Measurements from ENCODE around the gene FAM237A.

DNA sequence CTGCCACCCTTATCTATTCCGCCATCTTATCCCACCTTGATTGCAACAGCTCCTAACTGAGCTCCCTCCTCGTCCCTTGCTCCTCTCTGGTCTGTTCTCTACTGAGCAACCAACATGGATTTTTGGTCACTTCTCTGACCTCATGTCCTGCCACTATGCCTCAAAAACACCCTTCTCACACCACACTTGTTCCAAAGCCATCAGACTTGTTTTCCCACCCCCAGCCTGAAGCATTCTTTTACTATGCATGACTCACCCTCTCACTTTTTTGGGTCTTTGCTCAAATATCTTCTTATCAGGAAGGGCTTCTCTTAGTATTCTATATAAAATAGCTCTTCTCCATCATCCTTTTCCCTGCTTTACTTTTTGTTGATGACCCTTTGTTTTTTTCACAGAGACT, 2.7 kb upstream of the FAM237A start:
- TF ChIP-seq, protein P1, sequence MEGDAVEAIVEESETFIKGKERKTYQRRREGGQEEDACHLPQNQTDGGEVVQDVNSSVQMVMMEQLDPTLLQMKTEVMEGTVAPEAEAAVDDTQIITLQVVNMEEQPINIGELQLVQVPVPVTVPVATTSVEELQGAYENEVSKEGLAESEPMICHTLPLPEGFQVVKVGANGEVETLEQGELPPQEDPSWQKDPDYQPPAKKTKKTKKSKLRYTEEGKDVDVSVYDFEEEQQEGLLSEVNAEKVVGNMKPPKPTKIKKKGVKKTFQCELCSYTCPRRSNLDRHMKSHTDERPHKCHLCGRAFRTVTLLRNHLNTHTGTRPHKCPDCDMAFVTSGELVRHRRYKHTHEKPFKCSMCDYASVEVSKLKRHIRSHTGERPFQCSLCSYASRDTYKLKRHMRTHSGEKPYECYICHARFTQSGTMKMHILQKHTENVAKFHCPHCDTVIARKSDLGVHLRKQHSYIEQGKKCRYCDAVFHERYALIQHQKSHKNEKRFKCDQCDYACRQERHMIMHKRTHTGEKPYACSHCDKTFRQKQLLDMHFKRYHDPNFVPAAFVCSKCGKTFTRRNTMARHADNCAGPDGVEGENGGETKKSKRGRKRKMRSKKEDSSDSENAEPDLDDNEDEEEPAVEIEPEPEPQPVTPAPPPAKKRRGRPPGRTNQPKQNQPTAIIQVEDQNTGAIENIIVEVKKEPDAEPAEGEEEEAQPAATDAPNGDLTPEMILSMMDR (IDR thresholded peaks at IDR 0.05 in 2 of 3, conservative IDR thresholded peaks at IDR 0.05 in 1 of 3; ENCODE audit: control insufficient read depth in 2 of 3, extremely low read depth in 1 of 3, insufficient read depth in 1 of 3, low read depth in 3 of 3, low read length in 3 of 3) = no peak
- TF ChIP-seq TBL1XR1 (IDR thresholded peaks at IDR 0.05; ENCODE audit: low read depth, low read length) = no peak
- TF ChIP-seq BMI1 (IDR thresholded peaks at IDR 0.05; ENCODE audit: borderline replicate concordance) = no peak
- no peak for TF ChIP-seq FOS (IDR thresholded peaks at IDR 0.05; ENCODE audit: borderline replicate concordance, extremely low read depth, insufficient read length)
- no peak for TF ChIP-seq YY1 (IDR thresholded peaks at IDR 0.05; ENCODE audit: low read depth, low read length)
- TF ChIP-seq, protein P2, sequence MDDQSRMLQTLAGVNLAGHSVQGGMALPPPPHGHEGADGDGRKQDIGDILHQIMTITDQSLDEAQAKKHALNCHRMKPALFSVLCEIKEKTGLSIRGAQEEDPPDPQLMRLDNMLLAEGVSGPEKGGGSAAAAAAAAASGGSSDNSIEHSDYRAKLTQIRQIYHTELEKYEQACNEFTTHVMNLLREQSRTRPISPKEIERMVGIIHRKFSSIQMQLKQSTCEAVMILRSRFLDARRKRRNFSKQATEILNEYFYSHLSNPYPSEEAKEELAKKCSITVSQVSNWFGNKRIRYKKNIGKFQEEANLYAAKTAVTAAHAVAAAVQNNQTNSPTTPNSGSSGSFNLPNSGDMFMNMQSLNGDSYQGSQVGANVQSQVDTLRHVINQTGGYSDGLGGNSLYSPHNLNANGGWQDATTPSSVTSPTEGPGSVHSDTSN (IDR thresholded peaks at IDR 0.05; ENCODE audit: insufficient replicate concordance, low read depth, low read length) = no peak
- TF ChIP-seq POLR2AphosphoS5 (IDR thresholded peaks at IDR 0.05; ENCODE audit: low read length) = no peak
- no peak for TF ChIP-seq ZNF384 (IDR thresholded peaks at IDR 0.05; ENCODE audit: borderline replicate concordance, low read depth, low read length)
- no peak for TF ChIP-seq SREBF2 (IDR thresholded peaks at IDR 0.05; ENCODE audit: low read length)
